Endothelial cell of umbilical vein (primary cell): Measurements from ENCODE around the gene GPSM1. TPM values are rescaled to one million over a fixed set of nuclear protein-coding genes. Genes with fewer than 3 reads are reported as not detected.

Experiments used
- BruUV-seq: library from RNA; stranded (reverse); fragments of 400-500 nt; replicated peaks from 2 replicates; lab custom pipeline; 2021; lab: Mats Ljungman, UMichigan
- CTCF ChIA-PET: fragments of 300-600, 350-600 bp; sonication (Branson Sonifier 250); formaldehyde crosslinking; loops from one replicate; lab custom pipeline; 2021; ENCODE audit warnings: antibody characterized with exemption, inconsistent platforms; lab: Charles Lee
- POLR2A ChIA-PET: fragments of 300-600, 350-600 bp; sonication (Branson Sonifier 250); formaldehyde crosslinking; loops from one replicate; lab custom pipeline; 2021; ENCODE audit warnings: antibody characterized with exemption, inconsistent platforms; lab: Charles Lee
- DNase-seq: peaks from one replicate; pipeline ENCODE4 v3.0.0-alpha.2; 2011; ENCODE audit warnings: low read depth, low spot score
- FAIRE-seq: peaks from 2 replicates; lab custom pipeline; 2011; peaks lifted over from hg19 to GRCh38; lab: Jason Lieb, UNC
- H2AFZ ChIP-seq: 2 replicates; pipeline ENCODE4 v1.6.0; 2012; ENCODE audit warnings: low read depth, low read length, control low read depth, inconsistent platforms
- H3K27ac ChIP-seq: 2 replicates; pipeline ENCODE4 v1.5.1; 2011; ENCODE audit warnings: low read depth, mild to moderate bottlenecking, control low read depth, low read length, moderate library complexity; ENCODE audit not compliant: insufficient read depth
- H3K27me3 ChIP-seq, 2 experiments: 2 replicates each; pipeline versions ENCODE4 v1.6.0 to v1.6.1; 2011; ENCODE audit warnings: low read length in 2 of 2, mixed read lengths in 1 of 2; ENCODE audit not compliant: control insufficient read depth in 2 of 2, insufficient read depth in 2 of 2
- H3K36me3 ChIP-seq, 2 experiments: 2 replicates in 1 of 2; 3 replicates in 1 of 2; pipeline ENCODE4 v1.5.1; 2011; ENCODE audit warnings: low read length in 2 of 2, mild to moderate bottlenecking in 1 of 2, moderate library complexity in 1 of 2; ENCODE audit not compliant: control insufficient read depth in 2 of 2, insufficient read depth in 2 of 2; ENCODE audit errors: extremely low read depth in 1 of 2
- H3K4me1 ChIP-seq: 3 replicates; pipeline ENCODE4 v1.5.1; 2011; ENCODE audit warnings: mild to moderate bottlenecking, low read length; ENCODE audit not compliant: control insufficient read depth, insufficient read depth; ENCODE audit errors: extremely low read depth
- H3K4me2 ChIP-seq: 2 replicates; pipeline ENCODE4 v1.6.1; 2011; ENCODE audit warnings: low read length, control low read depth, mixed read lengths; ENCODE audit not compliant: insufficient read depth
- H3K4me3 ChIP-seq, 3 experiments: fragments of 200-600 bp in 1 of 3; sonication (generic), shearing (Covaris generic) in 1 of 3; replicated peaks in 1 of 3; 2 replicates each; pipeline ENCODE4 v1.5.1; 2011 to 2016; ENCODE audit warnings: control low read depth in 3 of 3, low read length in 3 of 3, mild to moderate bottlenecking in 2 of 3, inconsistent platforms in 1 of 3, low read depth in 1 of 3, moderate library complexity in 1 of 3; ENCODE audit not compliant: insufficient read depth in 1 of 3
- H3K79me2 ChIP-seq: 2 replicates; pipeline ENCODE4 v1.6.0; 2012; ENCODE audit warnings: low read length, inconsistent platforms; ENCODE audit not compliant: control insufficient read depth, insufficient read depth
- H3K9ac ChIP-seq: replicated peaks from 2 replicates; pipeline ENCODE3; 2011; ENCODE audit warnings: low read length, control low read depth; ENCODE audit not compliant: insufficient read depth; ENCODE audit errors: extremely low read depth
- H3K9me1 ChIP-seq: replicated peaks from 3 replicates; pipeline ENCODE4 v1.6.0; 2011; ENCODE audit warnings: mild to moderate bottlenecking, low read length; ENCODE audit not compliant: control insufficient read depth, insufficient read depth; ENCODE audit errors: extremely low read depth
- H3K9me3 ChIP-seq: replicated peaks from 2 replicates; pipeline ENCODE4 v1.5.1; 2012; ENCODE audit warnings: low read length, inconsistent platforms; ENCODE audit not compliant: control insufficient read depth, insufficient read depth
- H4K20me1 ChIP-seq: replicated peaks from 2 replicates; pipeline ENCODE3; 2011; ENCODE audit warnings: mild to moderate bottlenecking, low read length; ENCODE audit not compliant: control insufficient read depth, insufficient read depth; ENCODE audit errors: extremely low read depth
- EZH2 ChIP-seq: IDR thresholded peaks from 2 replicates; pipeline ENCODE4 v1.6.1; 2012; ENCODE audit warnings: borderline replicate concordance, low read depth, mild to moderate bottlenecking, moderate library complexity, low read length, inconsistent platforms; ENCODE audit not compliant: severe bottlenecking
- FOS ChIP-seq: IDR thresholded peaks from 2 replicates; pipeline ENCODE4 v1.6.1; 2011; ENCODE audit warnings: mild to moderate bottlenecking, low read length, moderate library complexity, borderline replicate concordance; ENCODE audit not compliant: insufficient read depth
- GATA2 ChIP-seq: IDR thresholded peaks from 2 replicates; pipeline ENCODE4 v1.7.0; 2011; ENCODE audit warnings: low read depth, mild to moderate bottlenecking, moderate library complexity, mixed read lengths, low read length; ENCODE audit not compliant: insufficient read length, insufficient read depth
- JUN ChIP-seq: IDR thresholded peaks from 2 replicates; pipeline ENCODE4 v1.6.1; 2011; ENCODE audit warnings: borderline replicate concordance, low read depth; ENCODE audit not compliant: insufficient read length, insufficient read depth
- MAX ChIP-seq: IDR thresholded peaks from 2 replicates; pipeline ENCODE4 v1.6.1; 2011; ENCODE audit not compliant: insufficient read depth, insufficient read length
- MYC ChIP-seq: IDR thresholded peaks from one replicate; pipeline ENCODE4 v1.6.1; 2011; ENCODE audit warnings: mild to moderate bottlenecking, low read depth, low read length
- POLR2A ChIP-seq: IDR thresholded peaks from 2 replicates; pipeline ENCODE4 v1.6.1; 2012; ENCODE audit warnings: low read depth, mild to moderate bottlenecking, control low read depth, low read length
- POLR2AphosphoS5 ChIP-seq: IDR thresholded peaks from 2 replicates; pipeline ENCODE4 v1.6.1; 2012; ENCODE audit warnings: low read depth, mild to moderate bottlenecking, control low read depth, low read length, moderate library complexity; ENCODE audit not compliant: insufficient read depth
- dilution Hi-C: fragments of 300-500 bp; cut with MboI; formaldehyde crosslinking; loops from one replicate; pipeline ENCODE4 v1.15.0; 2019; ENCODE audit warnings: low sequenced_read_pairs; ENCODE audit not compliant: extremely low pct_ligation_motif_present
- intact Hi-C: fragments of 100-400 bp; cut with micrococcal nuclease; formaldehyde crosslinking; loops from one replicate; pipeline ENCODE4 v1.10.0; 2022
- polyA plus RNA-seq, 4 experiments: library from polyadenylated mRNA; depleted of rRNA in 3 of 4; stranded (reverse) in 3 of 4; unstranded in 1 of 4; fragments of >200 nt; gene quantifications; 2 replicates each; pipeline versions ENCODE4 v1.2.1 to v1.2.3, GENCODE V29; 2011 to 2012; ENCODE audit warnings: missing spikeins in 1 of 4
- total RNA-seq: library from RNA; stranded (reverse); gene quantifications from 2 replicates; pipeline ENCODE4 v1.2.3, GENCODE V29; 2021
- TF ChIP-seq, protein P1 (sequence below), 2 donors: IDR thresholded peaks; 1 replicate in 1 of 2; 2 replicates in 1 of 2; pipeline ENCODE4 v1.5.1; 2011; ENCODE audit warnings: low read length in 2 of 2, mild to moderate bottlenecking in 2 of 2, moderate library complexity in 2 of 2, control low read depth in 1 of 2, inconsistent platforms in 1 of 2, low read depth in 1 of 2; ENCODE audit not compliant: insufficient read depth in 1 of 2; ENCODE audit errors: extremely low read depth in 1 of 2

GPSM1 gene
- total and polyA plus RNA-seq, 2 donors (not counting 3 experiments of a cell fraction or from before 2014, with no cell fraction given): 34.6 to 47.1 TPM

- BruUV-seq: no TSS peak
These were observed 30.2 kb upstream of the GPSM1 start for GRCh38 chr9:136297016-136297691.

More at GRCh38 chr9:136297016-136297691, 30.2 kb upstream of the GPSM1 start:
- DNase-seq (peak; percentile 68), FAIRE-seq (no peak)
- H3K36me3 ChIP-seq: no peaks in the 10 kb centered on the region
- TF ChIP-seq POLR2AphosphoS5 (no peak), MYC (no peak), MAX (no peak), EZH2 (no peak), POLR2A (no peak), JUN (no peak), FOS (no peak), GATA2 (no peak)
- TF ChIP-seq, protein P1, sequence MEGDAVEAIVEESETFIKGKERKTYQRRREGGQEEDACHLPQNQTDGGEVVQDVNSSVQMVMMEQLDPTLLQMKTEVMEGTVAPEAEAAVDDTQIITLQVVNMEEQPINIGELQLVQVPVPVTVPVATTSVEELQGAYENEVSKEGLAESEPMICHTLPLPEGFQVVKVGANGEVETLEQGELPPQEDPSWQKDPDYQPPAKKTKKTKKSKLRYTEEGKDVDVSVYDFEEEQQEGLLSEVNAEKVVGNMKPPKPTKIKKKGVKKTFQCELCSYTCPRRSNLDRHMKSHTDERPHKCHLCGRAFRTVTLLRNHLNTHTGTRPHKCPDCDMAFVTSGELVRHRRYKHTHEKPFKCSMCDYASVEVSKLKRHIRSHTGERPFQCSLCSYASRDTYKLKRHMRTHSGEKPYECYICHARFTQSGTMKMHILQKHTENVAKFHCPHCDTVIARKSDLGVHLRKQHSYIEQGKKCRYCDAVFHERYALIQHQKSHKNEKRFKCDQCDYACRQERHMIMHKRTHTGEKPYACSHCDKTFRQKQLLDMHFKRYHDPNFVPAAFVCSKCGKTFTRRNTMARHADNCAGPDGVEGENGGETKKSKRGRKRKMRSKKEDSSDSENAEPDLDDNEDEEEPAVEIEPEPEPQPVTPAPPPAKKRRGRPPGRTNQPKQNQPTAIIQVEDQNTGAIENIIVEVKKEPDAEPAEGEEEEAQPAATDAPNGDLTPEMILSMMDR (IDR thresholded peaks at IDR 0.05; ENCODE audit: extremely low read depth in 1 of 2, insufficient read depth in 1 of 2, low read depth in 1 of 2, low read length in 2 of 2): no peak
- no peaks in the 10 kb centered on the region for H4K20me1 ChIP-seq
- CTCF ChIA-PET: interaction anchor here (0.7 to 1.2 kb wide), 2 partner anchors 9 to 30 kb away, joined by 3 read pairs; no protein-coding TSS in a partner anchor
- no peaks in the 10 kb centered on the region for H3K79me2 ChIP-seq
- no peak overlapping the region for H3K9ac ChIP-seq
- no peak overlapping the region for H3K27ac ChIP-seq
- H2AFZ ChIP-seq: no peak overlapping the region
- dilution Hi-C loops (no loop called here), intact Hi-C loops (no loop called here)
- no peak overlapping the region for H3K4me3 ChIP-seq
- no peaks in the 10 kb centered on the region for H3K9me1 ChIP-seq
- POLR2A ChIA-PET: no interaction called here
- H3K4me1 ChIP-seq: no peaks in the 10 kb centered on the region
- H3K27me3 ChIP-seq: no peaks in the 10 kb centered on the region
- no peaks in the 10 kb centered on the region for H3K9me3 ChIP-seq
- no peak overlapping the region for H3K4me2 ChIP-seq
